LNCaP clone FGC (cell line): Measurements from ENCODE around the gene CHCHD1.
A peak's percentile ranks its signal among the peaks of the same experiment; 100 is the strongest.

Experiments
- DNase-seq: peaks from one replicate; pipeline ENCODE4 v3.0.0-alpha.2; 2011; ENCODE audit warnings: low read depth
- H3K4me3 ChIP-seq: 2 replicates; pipeline ENCODE4 v1.5.1; 2011; ENCODE audit warnings: mild to moderate bottlenecking, low read depth, low read length, control low read depth
- CTCF ChIP-seq: IDR thresholded peaks from 2 replicates; pipeline ENCODE4 v1.5.1; 2012; ENCODE audit warnings: mild to moderate bottlenecking; ENCODE audit not compliant: control insufficient read depth, insufficient read depth; ENCODE audit errors: extremely low read depth

CHCHD1 gene

DNA sequence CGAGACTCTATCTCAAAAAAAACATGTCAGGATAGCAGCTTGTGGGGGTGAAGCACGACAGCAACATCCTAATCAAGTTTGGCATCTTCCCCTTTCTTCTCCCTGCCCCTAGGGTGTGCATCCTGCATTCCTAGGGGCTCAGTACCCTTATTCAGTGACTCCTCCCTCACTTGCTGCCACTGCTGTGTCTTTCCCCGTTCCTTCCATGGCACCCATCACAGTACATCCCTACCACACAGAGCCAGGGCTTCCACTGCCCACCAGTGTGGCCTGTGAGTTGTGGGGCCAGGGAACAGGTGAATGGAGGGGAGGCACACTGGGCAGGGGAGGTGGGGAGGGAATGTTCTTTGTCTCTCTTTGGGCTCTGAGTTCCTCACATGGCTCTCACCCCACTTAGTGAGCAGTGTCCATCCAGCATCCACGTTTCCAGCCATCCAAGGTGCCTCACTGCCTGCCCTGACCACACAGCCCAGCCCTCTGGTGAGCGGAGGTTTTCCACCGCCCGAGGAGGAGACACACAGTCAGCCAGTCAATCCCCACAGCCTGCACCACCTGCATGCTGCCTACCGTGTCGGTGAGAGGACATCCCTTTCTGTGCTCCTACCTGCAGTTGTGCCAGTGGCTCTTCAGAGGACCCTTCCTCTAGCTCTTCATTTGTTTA is 18.2 kb downstream of the CHCHD1 start:
- H3K4me3 ChIP-seq: no peak overlapping the region
- no peak for TF ChIP-seq CTCF
- DNase-seq: no peak

- TF ChIP-seq CTCF: no peak
- DNase-seq: no peak
- no peak overlapping the region for H3K4me3 ChIP-seq
These were observed 18.9 kb downstream of the CHCHD1 start for GRCh38 chr10:73800560-73801252.

DNA sequence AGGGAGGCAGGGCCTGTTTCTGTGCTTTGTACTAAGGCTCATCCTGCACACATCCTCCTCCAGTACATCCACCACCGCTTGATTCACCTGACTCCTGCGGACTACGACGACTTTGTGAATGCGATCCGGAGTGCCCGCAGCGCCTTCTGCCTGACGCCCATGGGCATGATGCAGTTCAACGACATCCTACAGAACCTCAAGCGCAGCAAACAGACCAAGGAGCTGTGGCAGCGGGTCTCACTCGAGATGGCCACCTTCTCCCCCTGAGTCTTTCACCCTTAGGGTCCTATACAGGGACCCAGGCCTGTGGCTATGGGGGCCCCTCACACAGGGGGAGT is 19.4 kb downstream of the CHCHD1 start:
- no peak overlapping the region for H3K4me3 ChIP-seq
- no peak for TF ChIP-seq CTCF
- no peak for DNase-seq

- H3K4me3 ChIP-seq: no peak overlapping the region
- peak; percentile 20; the same call in 1 of the 2 replicates for TF ChIP-seq CTCF
- peak; percentile 74 for DNase-seq
These were observed 20.6 kb downstream of the CHCHD1 start for GRCh38 chr10:73802276-73802991.

DNA sequence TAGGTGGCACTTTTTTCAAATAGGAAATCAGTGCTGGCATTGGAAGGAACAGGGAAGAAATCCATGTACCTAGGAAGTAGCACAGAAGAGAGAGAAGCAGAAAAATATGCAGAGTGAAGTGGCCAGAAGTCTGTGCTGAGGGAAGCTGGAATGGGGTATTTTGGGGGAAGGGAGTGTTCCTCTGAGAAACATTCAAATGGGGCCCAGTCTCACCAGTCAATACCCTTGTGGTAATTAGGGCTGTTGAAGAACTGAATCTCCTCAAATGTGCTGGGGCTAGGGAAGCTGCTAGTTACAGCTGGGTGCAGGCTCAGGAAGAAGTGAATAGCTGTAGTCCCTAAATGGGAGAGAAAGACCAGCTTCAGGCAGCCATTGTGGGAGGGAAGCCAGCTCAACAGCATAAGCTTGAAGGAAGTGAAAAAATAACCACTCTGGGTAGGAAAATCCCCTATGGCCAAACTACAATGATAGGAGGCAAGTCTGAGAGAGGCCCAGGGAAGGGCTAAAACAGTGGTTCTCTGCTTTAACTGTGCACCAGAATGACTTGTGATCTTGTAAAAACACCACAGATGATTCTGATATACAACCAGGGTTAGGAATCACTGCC is 21.9 kb downstream of the CHCHD1 start:
- DNase-seq: no peak
- no peak overlapping the region for H3K4me3 ChIP-seq
- TF ChIP-seq CTCF: no peak

- DNase-seq: no peak
- H3K4me3 ChIP-seq: no peak overlapping the region
- TF ChIP-seq CTCF: no peak
These were observed 24.5 kb downstream of the CHCHD1 start for GRCh38 chr10:73806176-73806950.
